ENCODE measurements around the gene SOX8. TPM values are rescaled to one million over a fixed set of nuclear protein-coding genes. Genes with fewer than 3 reads are reported as not detected.

The SOX8 gene
- total RNA-seq, 1 donor from 2014 or later, result 0.75 TPM

- Histone ChIP-seq H3K36me3 (no peaks in the 10 kb centered on the region), H2AFZ (replicated peaks) (no peak overlapping the region), H3K4me2 (no peak overlapping the region), H3K27ac (no peak overlapping the region), H3K4me1 (peaks cover 25% of the 10 kb centered on the region), H4K20me1 (ENCODE audit: low read depth) (peaks cover 16% of the 10 kb centered on the region), H3F3A (ENCODE audit: low read depth) (peaks cover 37% of the 10 kb centered on the region), H3K79me2 (ENCODE audit: low read depth) (no peaks in the 10 kb centered on the region), H3K4me3 (no peak overlapping the region), H3K27me3 (peaks cover 26% of the 10 kb centered on the region), H3K9ac (no peak overlapping the region), H3K9me3 (ENCODE audit: low read depth) (no peaks in the 10 kb centered on the region)
- DNase-seq (ENCODE audit: low spot score), result no peak
- no peak overlapping the region for H3K4me3 Mint-ChIP-seq
- no peaks in the 10 kb centered on the region for H3K9me3 Mint-ChIP-seq
- H3K27ac Mint-ChIP-seq, result no peak overlapping the region
- H3K4me1 Mint-ChIP-seq, result peaks cover 43% of the 10 kb centered on the region
- H3K27me3 Mint-ChIP-seq (ENCODE audit: insufficient read depth, low read depth), result peaks cover 25% of the 10 kb centered on the region
- TF ChIP-seq EZH2phosphoT487 (IDR thresholded peaks at IDR 0.05) (no peak), EZH2 (IDR thresholded peaks at IDR 0.05) (no peak), CTCF (IDR thresholded peaks at IDR 0.05) (no peak)
- no peaks in the 10 kb centered on the region for H3K36me3 Mint-ChIP-seq
Measured at GRCh38 chr16:973366-973765, 8.2 kb upstream of the SOX8 start.

- H3K27ac Mint-ChIP-seq, result peak overlapping the region; percentile 17
- Histone ChIP-seq H4K20me1 (ENCODE audit: low read depth) (peaks cover 12% of the 10 kb centered on the region), H3K27ac (no peak overlapping the region), H3K27me3 (peaks cover 33% of the 10 kb centered on the region), H3K4me1 (peaks cover 20% of the 10 kb centered on the region), H3K79me2 (ENCODE audit: low read depth) (no peaks in the 10 kb centered on the region), H3F3A (ENCODE audit: low read depth) (peaks cover 33% of the 10 kb centered on the region), H3K9me3 (ENCODE audit: low read depth) (no peaks in the 10 kb centered on the region), H3K4me2 (no peak overlapping the region), H3K4me3 (no peak overlapping the region), H3K9ac (no peak overlapping the region), H2AFZ (replicated peaks) (no peak overlapping the region), H3K36me3 (no peaks in the 10 kb centered on the region)
- H3K4me3 Mint-ChIP-seq, result no peak overlapping the region
- no peak for DNase-seq (ENCODE audit: low spot score)
- no peaks in the 10 kb centered on the region for H3K36me3 Mint-ChIP-seq
- no peak for TF ChIP-seq EZH2 (IDR thresholded peaks at IDR 0.05)
- no peak for TF ChIP-seq EZH2phosphoT487 (IDR thresholded peaks at IDR 0.05)
- TF ChIP-seq CTCF (IDR thresholded peaks at IDR 0.05), result no peak
- peaks cover 27% of the 10 kb centered on the region for H3K27me3 Mint-ChIP-seq (ENCODE audit: insufficient read depth, low read depth)
- peaks cover 42% of the 10 kb centered on the region for H3K4me1 Mint-ChIP-seq
- no peaks in the 10 kb centered on the region for H3K9me3 Mint-ChIP-seq
Measured at GRCh38 chr16:974001-974601, 7.5 kb upstream of the SOX8 start.

DNA sequence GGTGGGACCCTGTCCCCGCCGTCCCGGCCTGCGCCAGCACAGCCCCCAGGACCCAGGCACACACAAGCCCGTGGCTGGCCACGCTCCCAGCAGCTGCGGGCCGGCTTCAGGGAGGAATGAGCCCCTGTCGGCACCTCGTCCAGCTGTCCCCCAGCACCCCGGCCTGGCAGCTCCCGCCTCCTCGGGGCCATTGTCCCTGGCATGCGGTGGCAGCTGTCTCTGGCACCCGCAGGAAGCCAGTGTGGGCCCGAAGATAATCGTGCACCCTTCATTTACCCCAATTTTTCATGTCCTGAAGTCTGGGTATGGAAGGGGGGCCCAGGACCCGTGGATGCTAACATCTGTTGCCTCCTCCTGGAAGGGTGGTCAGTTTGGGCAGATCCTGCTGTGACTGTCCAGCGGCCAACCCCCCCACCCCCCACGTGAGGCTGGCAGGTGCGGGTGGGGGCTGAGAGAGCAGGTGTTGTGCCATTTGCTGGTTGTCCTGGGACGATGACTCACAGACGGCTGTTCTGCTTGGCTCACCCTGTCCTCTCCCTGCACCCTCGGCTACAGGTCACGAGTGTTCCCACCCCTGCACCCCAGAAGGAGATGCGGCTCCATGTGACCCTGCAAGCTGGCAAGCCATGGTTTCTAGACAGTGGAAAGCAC lies 6.8 kb upstream of the SOX8 start:
- TF ChIP-seq EZH2phosphoT487 (IDR thresholded peaks at IDR 0.05), result no peak
- no peak for TF ChIP-seq CTCF (IDR thresholded peaks at IDR 0.05)
- TF ChIP-seq EZH2 (IDR thresholded peaks at IDR 0.05), result no peak
- Histone ChIP-seq H3K4me3 (no peak overlapping the region), H3K4me2 (no peak overlapping the region), H3K27ac (no peak overlapping the region), H4K20me1 (ENCODE audit: low read depth) (peaks cover 11% of the 10 kb centered on the region), H2AFZ (replicated peaks) (no peak overlapping the region), H3K79me2 (ENCODE audit: low read depth) (no peaks in the 10 kb centered on the region), H3K36me3 (no peaks in the 10 kb centered on the region), H3K9me3 (ENCODE audit: low read depth) (no peaks in the 10 kb centered on the region), H3K27me3 (peaks cover 33% of the 10 kb centered on the region), H3K9ac (no peak overlapping the region), H3F3A (ENCODE audit: low read depth) (peaks cover 31% of the 10 kb centered on the region), H3K4me1 (peaks cover 18% of the 10 kb centered on the region)
- Mint-ChIP-seq H3K27ac (no peak overlapping the region), H3K9me3 (no peaks in the 10 kb centered on the region), H3K27me3 (ENCODE audit: insufficient read depth, low read depth) (peaks cover 25% of the 10 kb centered on the region), H3K4me1 (peaks cover 35% of the 10 kb centered on the region), H3K36me3 (no peaks in the 10 kb centered on the region), H3K4me3 (no peak overlapping the region)
- no peak for DNase-seq (ENCODE audit: low spot score)

Measured in neural progenitor cell (in vitro differentiated cells).